Endothelial cell (in vitro differentiated cells): Measurements from ENCODE around the gene PURB. TPM values are rescaled to one million over a fixed set of nuclear protein-coding genes. Genes with fewer than 3 reads are reported as not detected.
A peak's percentile ranks its signal among the peaks of the same experiment; 100 is the strongest.

Experiments
- DNase-seq: peaks from one replicate; pipeline ENCODE4 v3.0.0; 2021; ENCODE audit warnings: low spot score
- H3K27ac Mint-ChIP-seq: one replicate; pipeline ENCODE4 v1.8.0; 2021; ENCODE audit warnings: mixed read lengths, inconsistent platforms; ENCODE audit not compliant: unreplicated experiment
- H3K27me3 Mint-ChIP-seq: one replicate; pipeline ENCODE4 v1.8.0; 2021; ENCODE audit warnings: mild to moderate bottlenecking, moderate library complexity, mixed read lengths, inconsistent platforms; ENCODE audit not compliant: unreplicated experiment
- H3K36me3 Mint-ChIP-seq: one replicate; pipeline ENCODE4 v1.8.0; 2021; ENCODE audit warnings: mild to moderate bottlenecking, low read depth, mixed read lengths, inconsistent platforms; ENCODE audit not compliant: unreplicated experiment
- H3K4me1 Mint-ChIP-seq: one replicate; pipeline ENCODE4 v1.8.0; 2021; ENCODE audit warnings: mild to moderate bottlenecking, mixed read lengths, inconsistent platforms; ENCODE audit not compliant: unreplicated experiment
- H3K4me3 Mint-ChIP-seq: one replicate; pipeline ENCODE4 v1.8.0; 2021; ENCODE audit warnings: mild to moderate bottlenecking, mixed read lengths, inconsistent platforms; ENCODE audit not compliant: unreplicated experiment
- H3K9me3 Mint-ChIP-seq: one replicate; pipeline ENCODE4 v1.8.0; 2021; ENCODE audit warnings: mixed read lengths, inconsistent platforms; ENCODE audit not compliant: unreplicated experiment
- total RNA-seq: library from RNA; stranded (reverse); fragmentation: NEBNext Ultra II Directional; extraction: Animal tissue kit (Norgen Biotek cat#: 25700); gene quantifications from one replicate; pipeline ENCODE4 v1.2.1, GENCODE V29; 2021; ENCODE audit not compliant: unreplicated experiment
- TF ChIP-seq, protein P1 (sequence below): fragments of 200-600 bp; sonication (generic); IDR thresholded peaks from one replicate; pipeline ENCODE4 v1.5.0; 2021; ENCODE audit warnings: antibody characterized with exemption; ENCODE audit not compliant: unreplicated experiment

Gene PURB
- total RNA-seq, 1 donor from 2014 or later = 25.7 TPM

DNA sequence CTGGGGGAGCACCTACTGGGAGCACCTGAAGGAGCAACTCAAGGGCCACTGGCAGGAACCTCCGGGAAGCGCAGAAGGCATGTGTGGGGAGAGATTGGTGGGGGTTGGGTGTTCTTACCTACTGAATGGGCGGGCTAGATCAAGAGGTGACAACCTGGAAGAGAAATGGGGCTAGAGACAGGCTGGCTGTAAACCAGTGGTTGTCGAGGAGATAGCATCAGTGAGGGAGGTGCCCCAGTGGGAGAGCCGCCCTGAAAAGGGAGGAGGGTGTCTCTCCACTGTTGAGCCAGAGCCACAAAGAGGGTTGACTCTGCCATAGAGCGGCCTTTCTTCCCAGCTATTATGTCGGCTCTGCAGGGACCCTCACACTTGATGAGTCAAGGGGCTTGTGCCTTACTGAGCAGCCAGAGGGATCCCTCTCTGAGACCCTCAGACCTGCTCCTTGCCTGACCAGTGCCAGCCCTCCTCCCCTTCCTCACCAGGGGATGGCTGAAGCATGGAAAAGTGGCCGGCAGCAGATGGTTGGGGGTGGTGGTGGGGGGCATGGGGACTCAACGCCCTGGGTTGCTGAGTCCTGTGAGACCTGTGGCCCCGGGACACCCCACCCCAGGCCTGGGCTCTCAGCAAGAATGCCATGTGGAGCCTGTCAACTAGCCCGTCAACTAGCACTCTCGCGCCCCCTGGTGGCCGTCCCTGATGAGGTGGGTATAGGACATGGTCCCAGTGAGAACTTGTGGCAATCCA, 36.4 kb upstream of the PURB start:
- Mint-ChIP-seq H3K9me3 (no peaks in the 10 kb centered on the region), H3K27ac (no peak overlapping the region), H3K4me1 (no peaks in the 10 kb centered on the region), H3K36me3 (no peaks in the 10 kb centered on the region), H3K27me3 (no peaks in the 10 kb centered on the region), H3K4me3 (no peak overlapping the region)
- peak; percentile 81 for DNase-seq
- TF ChIP-seq, protein P1, sequence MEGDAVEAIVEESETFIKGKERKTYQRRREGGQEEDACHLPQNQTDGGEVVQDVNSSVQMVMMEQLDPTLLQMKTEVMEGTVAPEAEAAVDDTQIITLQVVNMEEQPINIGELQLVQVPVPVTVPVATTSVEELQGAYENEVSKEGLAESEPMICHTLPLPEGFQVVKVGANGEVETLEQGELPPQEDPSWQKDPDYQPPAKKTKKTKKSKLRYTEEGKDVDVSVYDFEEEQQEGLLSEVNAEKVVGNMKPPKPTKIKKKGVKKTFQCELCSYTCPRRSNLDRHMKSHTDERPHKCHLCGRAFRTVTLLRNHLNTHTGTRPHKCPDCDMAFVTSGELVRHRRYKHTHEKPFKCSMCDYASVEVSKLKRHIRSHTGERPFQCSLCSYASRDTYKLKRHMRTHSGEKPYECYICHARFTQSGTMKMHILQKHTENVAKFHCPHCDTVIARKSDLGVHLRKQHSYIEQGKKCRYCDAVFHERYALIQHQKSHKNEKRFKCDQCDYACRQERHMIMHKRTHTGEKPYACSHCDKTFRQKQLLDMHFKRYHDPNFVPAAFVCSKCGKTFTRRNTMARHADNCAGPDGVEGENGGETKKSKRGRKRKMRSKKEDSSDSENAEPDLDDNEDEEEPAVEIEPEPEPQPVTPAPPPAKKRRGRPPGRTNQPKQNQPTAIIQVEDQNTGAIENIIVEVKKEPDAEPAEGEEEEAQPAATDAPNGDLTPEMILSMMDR = peak; percentile 78

DNA sequence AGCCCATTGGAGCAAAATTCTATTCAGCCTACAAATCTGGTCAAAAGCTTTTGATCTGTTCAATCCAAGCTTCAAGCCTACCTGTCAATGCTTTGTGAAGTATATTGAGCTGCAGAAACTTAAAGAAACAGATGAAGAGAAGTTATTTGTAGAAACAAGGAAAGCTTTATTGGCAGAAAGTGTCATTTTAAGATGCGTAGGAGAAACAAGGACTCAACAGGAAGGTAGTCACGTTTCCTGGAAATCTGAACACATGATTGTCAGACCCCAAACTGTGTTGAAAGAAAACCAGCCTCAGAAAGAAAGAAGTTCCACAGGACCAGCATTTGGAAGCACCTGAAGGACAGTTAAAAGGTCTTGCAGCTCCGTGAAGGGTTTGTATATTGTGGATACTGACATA, 34.8 kb upstream of the PURB start:
- H3K27me3 Mint-ChIP-seq = no peaks in the 10 kb centered on the region
- H3K4me1 Mint-ChIP-seq = no peaks in the 10 kb centered on the region
- no peak overlapping the region for H3K27ac Mint-ChIP-seq
- no peaks in the 10 kb centered on the region for H3K9me3 Mint-ChIP-seq
- no peak overlapping the region for H3K4me3 Mint-ChIP-seq
- no peaks in the 10 kb centered on the region for H3K36me3 Mint-ChIP-seq
- TF ChIP-seq, protein P1 = no peak
- DNase-seq = no peak

DNA sequence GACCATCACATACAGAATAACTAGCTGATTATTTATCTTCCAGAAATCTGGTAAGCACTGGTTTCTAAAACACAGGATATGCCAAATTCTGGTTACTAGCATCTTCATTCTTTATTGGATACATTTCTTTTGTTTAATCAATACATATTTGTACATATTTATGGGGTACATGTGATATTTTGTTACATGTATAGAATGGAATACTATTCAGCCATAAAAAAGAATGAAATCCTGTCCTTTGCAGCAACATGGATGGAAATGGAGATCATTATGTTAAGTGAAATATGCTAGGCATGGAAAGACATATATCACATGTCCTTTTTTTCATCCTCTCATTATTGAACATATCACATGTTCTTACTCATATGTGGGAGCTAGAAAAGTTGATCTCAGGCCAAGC, 32.7 kb upstream of the PURB start:
- no peaks in the 10 kb centered on the region for H3K27me3 Mint-ChIP-seq
- no peak for DNase-seq
- no peak overlapping the region for H3K27ac Mint-ChIP-seq
- H3K4me1 Mint-ChIP-seq = peaks cover 5% of the 10 kb centered on the region
- H3K4me3 Mint-ChIP-seq = no peak overlapping the region
- no peaks in the 10 kb centered on the region for H3K9me3 Mint-ChIP-seq
- H3K36me3 Mint-ChIP-seq = no peaks in the 10 kb centered on the region
- TF ChIP-seq, protein P1 = no peak

DNA sequence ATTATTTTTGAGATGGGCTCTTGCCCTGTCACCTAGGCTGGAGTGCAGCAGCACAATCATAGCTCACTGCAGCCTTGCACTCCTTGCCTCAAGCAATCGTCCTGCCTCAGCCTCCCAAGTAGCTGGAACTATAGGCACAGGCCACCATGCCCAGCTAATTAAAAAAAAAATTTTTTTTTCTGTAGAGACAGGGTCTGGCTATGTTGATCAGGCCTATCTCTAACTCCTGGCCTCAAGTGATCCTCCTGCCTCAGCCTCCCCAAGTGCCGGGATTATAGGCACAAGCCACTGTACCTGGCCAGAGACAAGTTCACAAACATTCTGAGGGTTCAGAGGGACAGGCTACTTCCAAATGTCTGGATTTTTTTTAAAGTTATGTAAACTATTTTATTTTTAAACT, 32.1 kb upstream of the PURB start:
- DNase-seq = no peak
- H3K9me3 Mint-ChIP-seq = no peaks in the 10 kb centered on the region
- no peak overlapping the region for H3K27ac Mint-ChIP-seq
- no peaks in the 10 kb centered on the region for H3K36me3 Mint-ChIP-seq
- peaks cover 6% of the 10 kb centered on the region for H3K4me1 Mint-ChIP-seq
- TF ChIP-seq, protein P1 = no peak
- no peak overlapping the region for H3K4me3 Mint-ChIP-seq
- no peaks in the 10 kb centered on the region for H3K27me3 Mint-ChIP-seq

DNA sequence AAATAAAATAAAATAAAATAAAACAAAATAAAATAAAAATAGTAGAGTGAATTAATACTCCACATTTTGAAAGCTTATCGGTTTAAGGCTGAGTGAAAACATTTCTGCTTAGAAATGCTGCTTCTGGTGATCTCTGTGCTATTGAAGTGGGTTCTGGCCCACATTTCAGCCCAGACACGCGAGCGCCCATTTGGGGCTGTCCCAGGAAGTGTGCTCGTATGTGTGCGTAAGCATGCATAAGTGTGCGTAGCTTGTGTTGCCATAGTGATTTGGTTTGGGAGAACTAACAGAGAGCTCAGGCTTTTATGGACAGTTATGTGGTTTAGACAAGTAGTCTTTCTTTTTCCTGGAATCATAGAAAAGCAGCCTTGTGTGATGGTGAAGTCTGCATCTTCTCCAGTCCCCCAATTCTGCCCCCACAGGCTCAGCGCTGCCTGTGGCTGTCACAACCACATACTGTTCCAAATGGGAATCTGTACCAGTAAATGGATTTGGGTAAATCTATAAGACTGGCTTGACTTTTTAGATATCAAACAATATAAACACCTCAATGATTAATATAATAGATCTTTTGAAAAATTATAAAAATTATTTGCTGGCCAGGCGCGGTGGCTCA, 29.8 kb upstream of the PURB start:
- no peak for DNase-seq
- H3K27me3 Mint-ChIP-seq = no peaks in the 10 kb centered on the region
- no peaks in the 10 kb centered on the region for H3K36me3 Mint-ChIP-seq
- H3K4me3 Mint-ChIP-seq = no peak overlapping the region
- H3K4me1 Mint-ChIP-seq = peaks cover 6% of the 10 kb centered on the region
- TF ChIP-seq, protein P1 = no peak
- H3K27ac Mint-ChIP-seq = no peak overlapping the region
- no peaks in the 10 kb centered on the region for H3K9me3 Mint-ChIP-seq
